Activated naive CD8-positive, alpha-beta T cell treated with anti-CD3 and anti-CD28 coated beads, Interleukin-2, amount 10 ng/mL, durations not matched to agents 7 days and 5 days (primary cell): ENCODE results near the gene PLD6. TPM values are rescaled to one million over a fixed set of nuclear protein-coding genes. Genes with fewer than 3 reads are reported as not detected.
A peak's percentile ranks its signal among the peaks of the same experiment; 100 is the strongest.
"Not testable (repeated sequence)": the region's sequence is repeated elsewhere in the genome, so short reads cannot be mapped to it uniquely, and the experiment has no call there.

Experiments used
- ATAC-seq: fragments of 150-1000 bp; cut with Tn5 transposase; one replicate; pipeline ENCODE4 v1.10.0; 2021; ENCODE audit warnings: low read depth, moderate library complexity
- POLR2A ChIA-PET: fragments of 350-600 bp; sonication (Branson Sonifier 250); formaldehyde crosslinking; loops from one replicate; lab custom pipeline; 2021; ENCODE audit warnings: antibody characterized with exemption; lab: Charles Lee
- DNase-seq: peaks from one replicate; pipeline ENCODE4 v3.0.0; 2021
- H3K27ac Mint-ChIP-seq: one replicate; pipeline ENCODE4 v1.8.0; 2022; ENCODE audit warnings: mild to moderate bottlenecking, mixed read lengths
- H3K27me3 Mint-ChIP-seq: one replicate; pipeline ENCODE4 v1.8.0; 2022; ENCODE audit warnings: mild to moderate bottlenecking, moderate library complexity, mixed read lengths
- H3K36me3 Mint-ChIP-seq: one replicate; pipeline ENCODE4 v1.8.0; 2021; ENCODE audit warnings: mild to moderate bottlenecking, mixed read lengths
- H3K4me1 Mint-ChIP-seq: one replicate; pipeline ENCODE4 v1.8.0; 2021; ENCODE audit warnings: mixed read lengths
- H3K4me3 Mint-ChIP-seq: one replicate; pipeline ENCODE4 v1.8.0; 2022; ENCODE audit warnings: mild to moderate bottlenecking, moderate library complexity, mixed read lengths
- H3K9me3 Mint-ChIP-seq: one replicate; pipeline ENCODE4 v1.8.0; 2021; ENCODE audit warnings: mixed read lengths
- total RNA-seq, 2 experiments: library from RNA; stranded (reverse); gene quantifications; one replicate each; pipeline ENCODE4 v1.2.3, GENCODE V29; 2021

PLD6 gene, protein sequence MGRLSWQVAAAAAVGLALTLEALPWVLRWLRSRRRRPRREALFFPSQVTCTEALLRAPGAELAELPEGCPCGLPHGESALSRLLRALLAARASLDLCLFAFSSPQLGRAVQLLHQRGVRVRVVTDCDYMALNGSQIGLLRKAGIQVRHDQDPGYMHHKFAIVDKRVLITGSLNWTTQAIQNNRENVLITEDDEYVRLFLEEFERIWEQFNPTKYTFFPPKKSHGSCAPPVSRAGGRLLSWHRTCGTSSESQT
- total RNA-seq: 1 to 10 TPM; 5.5 to 6.3 TPM

DNA sequence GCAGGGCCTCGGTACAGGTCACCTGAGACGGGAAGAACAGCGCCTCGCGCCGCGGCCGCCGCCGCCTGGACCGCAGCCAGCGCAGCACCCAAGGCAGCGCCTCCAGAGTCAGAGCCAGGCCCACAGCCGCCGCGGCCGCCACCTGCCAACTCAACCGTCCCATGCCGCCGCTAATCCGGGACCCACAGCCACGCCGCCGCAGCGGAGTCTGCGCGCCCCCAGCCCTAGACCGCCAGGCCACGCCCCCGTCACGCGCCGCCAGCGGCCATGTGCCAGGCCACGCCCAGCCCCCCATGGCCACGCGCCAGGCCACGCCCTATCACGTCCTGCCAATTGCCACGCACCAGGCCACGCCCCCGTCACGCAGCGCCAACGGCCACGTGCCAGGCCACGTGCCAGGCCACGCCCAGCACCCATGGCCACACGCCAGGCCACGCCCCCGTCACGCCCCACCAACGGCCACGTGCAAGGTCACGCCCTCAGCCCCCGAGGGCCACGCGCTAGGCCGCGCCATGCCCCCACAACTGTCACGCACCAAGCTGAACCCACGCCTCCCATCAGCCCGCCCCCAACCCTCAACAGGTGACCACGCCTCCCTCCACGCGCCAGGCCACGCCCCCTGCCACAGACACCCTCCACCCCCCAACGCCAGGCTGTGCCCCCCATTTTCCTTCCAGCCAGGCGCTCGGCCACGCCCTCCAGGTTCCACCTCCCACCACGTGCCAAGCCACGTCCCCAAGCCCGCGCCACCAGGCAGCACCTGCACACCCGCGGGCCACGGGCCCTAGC is at the start of gene PLD6:
Gene PLD6, minus strand, starts transcription at position 210 of the 789 bp plus-strand sequence. Its CDS starts 47 bp downstream, at position 163.
- ATAC-seq: peak; percentile 59
- H3K4me3 Mint-ChIP-seq: peak within 1 kb of the TSS; percentile 87
- H3K36me3 Mint-ChIP-seq: peaks cover 2% of the 10 kb centered on the region
- H3K4me1 Mint-ChIP-seq: peaks cover 12% of the 10 kb centered on the region
- POLR2A ChIA-PET: interaction anchor here (0.7 to 2.2 kb wide), 8 partner anchors 15 to 75 kb away, joined by 3 to 10 read pairs (median 3); partner anchors contain the start of gene COPS3
- H3K27ac Mint-ChIP-seq: peak within 1 kb of the TSS; percentile 86
- H3K9me3 Mint-ChIP-seq: no peaks in the 10 kb centered on the region
- peak; percentile 89 for DNase-seq
- H3K27me3 Mint-ChIP-seq: no peaks in the 10 kb centered on the region

DNA sequence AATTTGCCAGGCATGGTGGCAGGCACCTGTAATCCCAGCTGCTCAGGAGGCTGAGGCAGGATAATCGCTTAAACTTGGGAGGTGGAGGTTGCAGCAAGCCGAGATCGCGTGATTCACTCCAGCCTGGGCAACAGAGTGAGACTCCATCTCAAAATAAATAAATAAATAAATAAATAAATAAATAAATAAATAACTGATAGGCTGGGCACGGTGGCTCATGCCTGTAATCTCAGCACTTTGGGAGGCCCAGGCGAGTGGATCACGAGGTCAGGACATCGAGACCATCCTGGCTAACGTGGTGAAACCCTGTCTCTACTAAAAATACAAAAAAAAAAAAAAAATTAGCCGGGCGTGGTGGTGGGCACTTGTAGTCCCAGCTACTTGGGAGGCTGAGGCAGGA is 49.6 kb upstream of the PLD6 start:
- POLR2A ChIA-PET, H3K27ac Mint-ChIP-seq, DNase-seq, H3K9me3 Mint-ChIP-seq, H3K4me3 Mint-ChIP-seq, H3K4me1 Mint-ChIP-seq, ATAC-seq, H3K27me3 Mint-ChIP-seq: not testable (repeated sequence)
- peaks cover 35% of the 10 kb centered on the region for H3K36me3 Mint-ChIP-seq

DNA sequence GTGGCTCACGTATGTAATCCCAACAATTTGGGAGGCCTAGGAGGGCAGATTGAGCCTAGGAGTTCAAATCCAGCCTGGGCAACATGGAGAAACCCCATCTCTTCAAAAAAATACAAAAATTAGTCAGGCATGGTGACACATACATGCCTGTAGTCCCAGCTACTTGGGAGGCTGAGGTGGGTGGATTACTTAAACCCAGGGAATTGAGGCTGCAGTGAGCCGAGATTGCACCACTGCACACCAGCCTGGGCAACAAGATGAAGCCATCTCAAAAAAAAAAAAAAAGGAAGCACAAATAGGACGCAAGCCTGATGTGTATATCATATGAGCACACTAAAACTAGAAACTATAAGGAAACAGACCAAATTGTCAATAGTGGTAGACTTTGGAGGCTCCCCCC is 47.9 kb upstream of the PLD6 start:
- POLR2A ChIA-PET: no interaction called here
- no peak for DNase-seq
- peaks cover 31% of the 10 kb centered on the region for H3K36me3 Mint-ChIP-seq
- H3K27me3 Mint-ChIP-seq: no peaks in the 10 kb centered on the region
- H3K4me1 Mint-ChIP-seq: peaks cover 3% of the 10 kb centered on the region
- H3K27ac Mint-ChIP-seq: no peak overlapping the region
- no peak overlapping the region for H3K4me3 Mint-ChIP-seq
- H3K9me3 Mint-ChIP-seq: no peaks in the 10 kb centered on the region
- no peak for ATAC-seq

DNA sequence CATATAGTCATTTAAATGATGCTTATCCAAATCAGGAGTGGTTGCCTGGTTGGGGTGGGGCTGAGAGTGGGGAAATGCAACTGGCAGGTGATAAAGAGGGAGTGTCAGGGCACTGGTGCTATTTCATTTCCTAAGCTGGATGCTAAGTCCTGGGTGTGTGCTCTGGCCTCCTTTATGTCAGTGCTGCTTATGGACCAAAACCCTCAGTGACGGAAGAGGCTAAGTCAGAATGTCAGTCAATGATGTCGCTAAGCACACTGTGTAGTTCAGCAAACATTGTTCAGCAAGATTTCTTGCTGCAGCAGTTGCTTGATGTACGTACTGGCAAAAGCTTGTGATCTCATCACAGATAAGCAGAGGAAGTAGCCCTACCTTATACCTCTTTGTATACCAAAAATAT is 47.3 kb upstream of the PLD6 start:
- peaks cover 3% of the 10 kb centered on the region for H3K4me1 Mint-ChIP-seq
- DNase-seq (no peak), ATAC-seq (no peak)
- POLR2A ChIA-PET: no interaction called here
- no peaks in the 10 kb centered on the region for H3K9me3 Mint-ChIP-seq
- H3K36me3 Mint-ChIP-seq: peaks cover 28% of the 10 kb centered on the region
- H3K27me3 Mint-ChIP-seq: no peaks in the 10 kb centered on the region
- no peak overlapping the region for H3K27ac Mint-ChIP-seq
- H3K4me3 Mint-ChIP-seq: no peak overlapping the region

DNA sequence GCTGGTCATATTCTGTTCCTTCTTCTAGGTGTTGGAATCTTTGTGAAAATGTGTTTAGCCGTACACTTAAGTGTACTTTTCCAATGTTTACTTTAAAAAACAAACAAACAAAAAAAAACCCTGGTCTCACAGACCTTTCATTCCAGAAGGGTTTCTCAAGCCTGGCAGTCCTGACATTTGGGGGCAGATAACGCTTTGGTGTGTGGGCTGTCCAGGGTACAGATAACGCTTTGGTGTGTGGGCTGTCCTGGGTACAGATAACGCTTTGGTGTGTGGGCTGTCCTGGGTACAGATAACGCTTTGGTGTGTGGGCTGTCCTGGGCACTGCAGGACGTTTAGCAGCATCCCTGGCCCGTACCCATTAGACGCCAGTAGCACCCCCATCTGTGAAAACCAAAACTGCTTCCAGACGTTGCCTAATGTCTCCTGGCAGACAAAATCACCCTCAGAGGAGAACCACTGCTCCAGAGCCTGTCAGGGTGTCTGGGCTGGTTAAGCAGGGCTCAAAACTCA is 46.1 kb upstream of the PLD6 start:
- no peak overlapping the region for H3K4me3 Mint-ChIP-seq

DNA sequence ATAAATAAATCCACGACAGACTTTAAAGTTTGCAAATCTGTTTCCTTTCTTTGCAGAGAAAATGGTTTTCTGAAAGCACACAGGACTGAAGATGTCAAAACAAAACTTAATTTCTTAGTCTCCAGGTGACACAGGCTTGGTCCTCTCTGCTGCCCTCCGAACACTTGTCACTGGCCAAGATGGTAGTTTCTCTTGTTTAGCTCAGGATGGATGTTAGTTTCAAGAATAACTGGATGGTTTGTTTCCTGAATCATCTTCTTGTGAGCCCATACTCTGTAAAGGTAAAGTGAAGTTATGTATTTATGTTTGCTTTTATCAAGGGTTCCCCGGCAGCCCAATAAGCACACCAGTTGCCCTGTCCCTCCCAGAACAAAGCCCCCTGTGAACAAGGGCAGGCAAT is 40.7 kb upstream of the PLD6 start:
- POLR2A ChIA-PET: no interaction called here

More for the DNA sequence above, 46.1 kb upstream of the PLD6 start:
- H3K4me1 Mint-ChIP-seq: peaks cover 5% of the 10 kb centered on the region
- POLR2A ChIA-PET: no interaction called here
- H3K27ac Mint-ChIP-seq: no peak overlapping the region
- ATAC-seq: no peak
- peaks cover 26% of the 10 kb centered on the region for H3K36me3 Mint-ChIP-seq
- H3K27me3 Mint-ChIP-seq: no peaks in the 10 kb centered on the region
- no peaks in the 10 kb centered on the region for H3K9me3 Mint-ChIP-seq
- DNase-seq: no peak

DNA sequence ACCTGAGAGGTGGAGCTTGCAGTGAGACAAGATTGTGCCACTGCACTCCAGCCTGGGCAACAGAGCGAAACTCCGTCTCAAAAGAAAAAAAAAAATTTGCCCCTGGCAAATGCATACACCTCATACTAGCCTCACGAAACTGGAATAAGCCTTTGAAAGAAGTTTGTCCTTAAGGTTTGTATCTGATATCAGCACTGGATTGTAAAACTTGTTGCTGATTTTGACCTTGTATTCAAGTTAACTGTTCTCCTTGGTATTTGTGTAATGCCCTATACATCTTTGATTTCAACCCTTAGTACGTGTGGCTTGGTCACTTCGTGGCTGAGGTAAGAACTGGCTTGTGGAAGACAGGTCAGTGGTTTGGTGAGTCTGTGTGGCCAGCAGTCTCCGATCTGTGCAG is 37.0 kb upstream of the PLD6 start:
- no peak overlapping the region for H3K27ac Mint-ChIP-seq
- no peaks in the 10 kb centered on the region for H3K9me3 Mint-ChIP-seq
- POLR2A ChIA-PET: no interaction called here
- H3K4me1 Mint-ChIP-seq: peaks cover 9% of the 10 kb centered on the region
- H3K27me3 Mint-ChIP-seq: no peaks in the 10 kb centered on the region
- ATAC-seq (no peak), DNase-seq (no peak)
- H3K4me3 Mint-ChIP-seq: no peak overlapping the region
- peaks cover 11% of the 10 kb centered on the region for H3K36me3 Mint-ChIP-seq

More for the DNA sequence above, 40.7 kb upstream of the PLD6 start:
- no peaks in the 10 kb centered on the region for H3K27me3 Mint-ChIP-seq
- ATAC-seq (no peak), DNase-seq (no peak)
- no peak overlapping the region for H3K27ac Mint-ChIP-seq
- peaks cover 4% of the 10 kb centered on the region for H3K4me1 Mint-ChIP-seq
- no peak overlapping the region for H3K4me3 Mint-ChIP-seq
- no peaks in the 10 kb centered on the region for H3K9me3 Mint-ChIP-seq
- peaks cover 17% of the 10 kb centered on the region for H3K36me3 Mint-ChIP-seq

DNA sequence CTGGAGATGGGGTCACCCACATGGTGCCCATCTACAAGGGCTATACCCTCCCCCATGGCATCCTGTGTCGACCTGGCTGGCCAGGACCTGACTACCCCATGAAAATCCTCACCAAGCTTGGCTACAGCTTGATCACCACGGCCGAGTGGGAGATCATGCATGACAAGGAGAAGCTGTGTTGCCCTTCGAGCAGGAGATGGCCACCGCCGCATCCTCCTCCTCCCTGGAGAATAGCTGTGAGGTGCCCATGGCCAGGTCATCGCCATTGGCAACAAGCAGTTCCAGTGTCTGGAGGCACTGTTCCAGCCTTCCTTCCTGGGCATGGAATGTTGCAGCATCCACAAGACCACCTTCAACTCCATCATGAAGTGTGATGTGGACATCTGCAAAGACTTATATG is 36.1 kb upstream of the PLD6 start:
- Mint-ChIP-seq H3K4me1 (peaks cover 8% of the 10 kb centered on the region), H3K36me3 (peaks cover 9% of the 10 kb centered on the region), H3K27ac (no peak overlapping the region), H3K9me3 (no peaks in the 10 kb centered on the region), H3K27me3 (no peaks in the 10 kb centered on the region), H3K4me3 (no peak overlapping the region)
- no peak for ATAC-seq
- POLR2A ChIA-PET: no interaction called here
- DNase-seq: no peak

DNA sequence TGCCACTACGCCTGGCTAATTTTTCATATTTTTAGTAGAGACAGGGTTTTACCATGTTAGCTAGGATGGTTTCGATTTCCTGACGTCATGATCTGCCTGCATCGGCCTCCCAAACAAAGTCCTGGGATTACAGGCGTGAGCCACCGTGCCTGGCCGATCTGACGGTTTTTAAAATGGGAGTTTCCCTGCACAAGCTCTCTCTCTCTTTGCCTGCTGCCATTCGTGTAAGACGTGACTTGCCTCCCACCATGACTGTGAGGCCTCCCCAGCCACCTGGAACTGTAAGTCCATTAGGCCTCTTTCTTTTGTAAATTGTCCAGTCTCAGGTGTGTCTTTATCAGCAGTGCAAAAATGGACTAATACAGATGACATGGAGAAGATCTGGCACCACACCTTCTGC is 35.5 kb upstream of the PLD6 start:
- Mint-ChIP-seq H3K4me3 (no peak overlapping the region), H3K4me1 (peaks cover 8% of the 10 kb centered on the region), H3K27me3 (no peaks in the 10 kb centered on the region), H3K9me3 (no peaks in the 10 kb centered on the region), H3K27ac (no peak overlapping the region), H3K36me3 (peaks cover 3% of the 10 kb centered on the region)
- POLR2A ChIA-PET: no interaction called here
- ATAC-seq: no peak
- DNase-seq: no peak

DNA sequence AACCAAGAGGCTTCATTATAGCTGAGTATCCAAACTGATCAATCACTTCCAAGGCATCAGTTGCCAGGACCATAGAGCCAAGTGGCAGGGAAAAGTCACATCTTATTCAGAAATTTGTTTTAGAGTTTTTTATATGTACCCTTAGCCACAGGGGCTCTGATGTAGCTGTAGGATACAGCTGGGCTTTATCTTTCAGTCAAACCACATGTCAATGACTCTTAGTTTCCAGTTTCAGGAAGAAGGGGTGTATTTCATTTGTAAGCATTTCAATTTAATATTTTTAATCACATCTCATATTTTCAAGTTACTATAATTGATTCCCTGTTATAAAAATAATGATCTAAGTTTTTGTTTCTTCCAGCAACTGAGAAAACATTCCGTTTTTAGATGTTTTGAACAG is 33.7 kb upstream of the PLD6 start:
- DNase-seq (no peak), ATAC-seq (no peak)
- Mint-ChIP-seq H3K9me3 (no peaks in the 10 kb centered on the region), H3K4me3 (no peak overlapping the region), H3K27me3 (no peaks in the 10 kb centered on the region), H3K4me1 (peaks cover 24% of the 10 kb centered on the region), H3K36me3 (no peaks in the 10 kb centered on the region), H3K27ac (no peak overlapping the region)
- POLR2A ChIA-PET: no interaction called here

DNA sequence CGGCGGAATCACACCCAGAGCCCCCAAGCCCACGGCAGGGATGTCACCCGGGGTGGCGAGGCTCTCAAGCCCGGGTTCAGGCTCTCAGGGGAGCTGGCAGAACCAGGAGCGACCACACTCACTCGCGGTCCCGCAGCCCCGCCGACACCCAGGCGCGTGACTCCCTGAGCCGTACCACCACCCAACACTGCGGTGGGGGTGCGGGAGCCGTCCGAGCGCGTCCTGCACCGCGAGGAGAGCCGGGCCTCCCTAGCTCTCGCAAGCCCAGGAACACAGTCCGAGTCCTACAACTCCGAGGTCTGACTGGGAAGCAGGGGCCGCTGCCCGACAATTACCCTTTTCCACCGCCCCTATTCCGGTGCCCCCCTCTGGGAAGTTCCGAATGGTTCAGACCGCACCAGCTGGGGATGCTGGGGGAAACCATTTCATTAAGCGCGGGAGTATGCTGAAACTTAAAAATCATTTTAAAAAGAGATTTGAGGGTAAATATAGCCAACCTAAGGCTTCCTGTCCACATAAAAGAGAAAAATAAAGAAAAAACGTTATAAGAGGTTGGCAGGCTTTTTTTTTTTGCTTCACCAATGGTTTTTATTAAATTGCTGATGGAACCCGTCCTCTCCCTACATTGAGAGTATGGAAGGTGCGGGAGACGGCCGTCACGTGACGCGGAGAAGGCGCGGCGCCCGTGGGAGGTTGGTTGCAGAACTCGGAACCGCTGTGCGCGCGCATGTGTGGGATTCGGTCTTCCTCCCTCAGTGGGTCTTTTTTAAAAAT is 31.1 kb upstream of the PLD6 start, which contains the start of gene FLCN:
Gene FLCN, minus strand, starts transcription at position 143 of the 774 bp plus-strand sequence. CDS start 9,031 bp downstream, outside the sequence.
- POLR2A ChIA-PET: interaction anchor here (0.7 to 3.5 kb wide), 12 partner anchors 36 to 117 kb away, joined by 3 to 17 read pairs (median 4); partner anchors contain the start of gene COPS3
- Mint-ChIP-seq H3K27ac (peak within 1 kb of the TSS; percentile 96), H3K36me3 (no peaks in the 10 kb centered on the region), H3K4me1 (peaks cover 22% of the 10 kb centered on the region), H3K9me3 (no peaks in the 10 kb centered on the region), H3K27me3 (no peaks in the 10 kb centered on the region), H3K4me3 (peak within 1 kb of the TSS; percentile 96)
- ATAC-seq (peak; percentile 82), DNase-seq (peak; percentile 92)

DNA sequence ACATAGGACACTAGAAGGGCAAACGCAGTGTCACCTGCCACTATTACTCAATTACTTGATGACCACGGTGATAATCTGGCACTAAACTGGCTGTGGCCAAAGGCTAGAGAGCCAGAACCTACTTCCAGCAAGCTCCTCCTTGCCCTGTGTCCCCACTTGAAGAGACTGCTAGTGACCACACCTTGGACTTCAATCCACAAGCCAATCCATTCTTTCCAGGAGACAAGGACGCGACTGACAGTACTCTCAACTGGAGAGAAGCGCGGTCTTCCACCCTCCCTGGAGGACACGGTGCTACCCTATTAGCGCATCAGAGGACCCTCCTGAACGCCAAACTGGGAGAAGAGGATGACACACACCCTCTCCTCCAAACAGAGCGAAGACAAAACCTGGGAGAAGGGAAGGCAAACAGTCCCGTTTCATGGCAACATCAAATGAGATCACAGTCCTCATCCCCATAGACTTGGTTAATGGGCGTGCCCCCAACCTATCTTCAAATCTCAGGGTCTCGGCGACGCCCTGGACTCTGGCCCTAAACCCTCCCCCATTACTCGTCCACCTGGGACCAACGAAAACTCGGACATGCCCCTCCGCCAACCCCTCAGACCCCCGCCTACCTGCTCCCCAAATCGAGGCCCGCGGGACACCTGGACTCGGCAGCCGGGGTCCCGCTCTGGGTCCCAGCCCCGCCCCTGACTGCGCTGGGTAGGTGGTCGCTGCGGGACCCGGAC is 30.3 kb upstream of the PLD6 start:
- ATAC-seq (peak; percentile 16), DNase-seq (no peak)
- POLR2A ChIA-PET: interaction anchor here (0.7 to 3.5 kb wide), 10 partner anchors 44 to 235 kb away, joined by 3 to 17 read pairs (median 4); partner anchors contain the start of gene COPS3
- H3K4me1 Mint-ChIP-seq: peaks cover 22% of the 10 kb centered on the region
- no peaks in the 10 kb centered on the region for H3K27me3 Mint-ChIP-seq
- H3K27ac Mint-ChIP-seq: peak overlapping the region; percentile 96
- H3K4me3 Mint-ChIP-seq: peak overlapping the region; percentile 96
- peaks cover 3% of the 10 kb centered on the region for H3K36me3 Mint-ChIP-seq
- no peaks in the 10 kb centered on the region for H3K9me3 Mint-ChIP-seq
